Measurements from ENCODE around the gene RHEB. TPM values are rescaled to one million over a fixed set of nuclear protein-coding genes. Genes with fewer than 3 reads are reported as not detected.

RHEB gene
- total RNA-seq, 1 experiment from 2014 or later = 114 TPM

DNA sequence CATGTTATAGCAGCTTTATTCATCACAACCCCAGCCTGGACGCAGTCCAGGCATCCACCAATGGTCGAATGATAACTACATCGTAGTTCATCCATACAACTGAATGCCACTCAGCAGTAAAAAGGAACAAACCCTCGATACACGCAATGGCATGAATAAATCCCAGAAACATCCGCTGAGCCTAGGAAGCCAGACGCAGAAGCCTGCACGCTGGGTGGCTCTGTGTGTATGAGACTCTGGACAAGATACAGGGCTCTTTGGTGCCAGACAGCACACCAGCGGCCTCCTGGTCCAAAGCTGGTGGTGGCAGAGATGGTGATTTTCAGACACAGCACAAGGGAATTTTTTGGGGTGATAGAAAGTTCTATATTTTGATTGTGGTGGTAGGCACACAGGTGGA is 69.7 kb downstream of the RHEB start:
- no peaks in the 10 kb centered on the region for H3K79me1 ChIP-seq (ENCODE audit: insufficient read depth, low read depth, low read length, poor library complexity, severe bottlenecking)
- no peaks in the 10 kb centered on the region for H4K20me1 ChIP-seq (ENCODE audit: control insufficient read depth, insufficient read depth, insufficient read length)
- no peak overlapping the region for H3K9ac ChIP-seq (ENCODE audit: extremely low read depth, insufficient read length, low read length)
- H3K23ac ChIP-seq (ENCODE audit: insufficient read length, low read depth, low read length) = no peak overlapping the region
- H2BK5ac ChIP-seq (ENCODE audit: insufficient read length, low read length) = no peak overlapping the region
- WGBS (ENCODE audit: extremely low coverage, insufficient read length, low lambda C conversion rate) = no CpG with 5 or more reads among the region's 9 CpGs
- H3K4me1 ChIP-seq (ENCODE audit: insufficient read depth, low read length) = no peaks in the 10 kb centered on the region
- peaks cover 8% of the 10 kb centered on the region for H3K23me2 ChIP-seq (ENCODE audit: insufficient read length, low read depth, low read length, poor library complexity, severe bottlenecking)
- H4K91ac ChIP-seq (ENCODE audit: insufficient read length, low read depth, low read length) = no peak overlapping the region
- H3K9me3 Mint-ChIP-seq = no peaks in the 10 kb centered on the region; a peak in 1 of 5 replicates
- no peak for DNase-seq
- no peak overlapping the region for H4K5ac ChIP-seq (ENCODE audit: insufficient read length, low read depth, low read length)
- H3K27ac ChIP-seq (ENCODE audit: insufficient read length, low read depth, low read length) = no peak overlapping the region
- H3K36me3 Mint-ChIP-seq (ENCODE audit: insufficient read depth in 1 of 3, low read depth in 3 of 3) = no peaks in the 10 kb centered on the region
- H3K27me3 Mint-ChIP-seq (ENCODE audit: low read depth) = peaks cover 26% of the 10 kb centered on the region
- TF ChIP-seq, protein P1, sequence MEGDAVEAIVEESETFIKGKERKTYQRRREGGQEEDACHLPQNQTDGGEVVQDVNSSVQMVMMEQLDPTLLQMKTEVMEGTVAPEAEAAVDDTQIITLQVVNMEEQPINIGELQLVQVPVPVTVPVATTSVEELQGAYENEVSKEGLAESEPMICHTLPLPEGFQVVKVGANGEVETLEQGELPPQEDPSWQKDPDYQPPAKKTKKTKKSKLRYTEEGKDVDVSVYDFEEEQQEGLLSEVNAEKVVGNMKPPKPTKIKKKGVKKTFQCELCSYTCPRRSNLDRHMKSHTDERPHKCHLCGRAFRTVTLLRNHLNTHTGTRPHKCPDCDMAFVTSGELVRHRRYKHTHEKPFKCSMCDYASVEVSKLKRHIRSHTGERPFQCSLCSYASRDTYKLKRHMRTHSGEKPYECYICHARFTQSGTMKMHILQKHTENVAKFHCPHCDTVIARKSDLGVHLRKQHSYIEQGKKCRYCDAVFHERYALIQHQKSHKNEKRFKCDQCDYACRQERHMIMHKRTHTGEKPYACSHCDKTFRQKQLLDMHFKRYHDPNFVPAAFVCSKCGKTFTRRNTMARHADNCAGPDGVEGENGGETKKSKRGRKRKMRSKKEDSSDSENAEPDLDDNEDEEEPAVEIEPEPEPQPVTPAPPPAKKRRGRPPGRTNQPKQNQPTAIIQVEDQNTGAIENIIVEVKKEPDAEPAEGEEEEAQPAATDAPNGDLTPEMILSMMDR (conservative IDR thresholded peaks at IDR 0.05) = no peak
- H3T11ph ChIP-seq (ENCODE audit: low read length) = no peak overlapping the region
- H2BK20ac ChIP-seq (ENCODE audit: low read depth, low read length, poor library complexity, severe bottlenecking) = no peak overlapping the region
- no peak overlapping the region for H3K4me2 ChIP-seq (ENCODE audit: insufficient read depth, insufficient read length, low read length)
- H3K56ac ChIP-seq (ENCODE audit: insufficient read length, low read depth, low read length) = no peak overlapping the region
- no peak overlapping the region for H4K8ac ChIP-seq (replicated peaks; ENCODE audit: insufficient read length, low read depth, low read length)
- H2BK15ac ChIP-seq (ENCODE audit: low read depth, low read length) = no peak overlapping the region
- H3K18ac ChIP-seq (ENCODE audit: insufficient read length, low read depth, low read length) = no peak overlapping the region
- no peak overlapping the region for H2BK120ac ChIP-seq (ENCODE audit: low read depth, low read length, poor library complexity, severe bottlenecking)
- no peak overlapping the region for H2AFZ ChIP-seq (ENCODE audit: low read length)
- H3K27me3 ChIP-seq (ENCODE audit: insufficient read depth, low read length) = no peaks in the 10 kb centered on the region; the same call in 1 of the 2 replicates
- H3K27ac Mint-ChIP-seq = no peak overlapping the region
- no peaks in the 10 kb centered on the region for H3K79me2 ChIP-seq (ENCODE audit: insufficient read depth, low read length)
- no peak overlapping the region for H2AK5ac ChIP-seq (ENCODE audit: insufficient read length, low read length)
- H2BK12ac ChIP-seq (ENCODE audit: insufficient read length, low read depth, low read length) = no peak overlapping the region
- H3K14ac ChIP-seq (ENCODE audit: insufficient read depth, low read length) = no peak overlapping the region
- no peak overlapping the region for H3K4ac ChIP-seq (ENCODE audit: low read depth, low read length)
- no peak overlapping the region for H3K4me3 Mint-ChIP-seq
- H3K4me1 Mint-ChIP-seq = peaks cover 22 to 25% of the 10 kb centered on the region in 2 experiments
- H3K9me3 ChIP-seq (ENCODE audit: control insufficient read depth, low read depth, low read length) = no peaks in the 10 kb centered on the region

Data from H9 (cell line).